Thyroid gland (tissue), 4 donors: ENCODE results near the gene ZNF385B. TPM values are rescaled to one million over a fixed set of nuclear protein-coding genes. Genes with fewer than 3 reads are reported as not detected.

Experiments
- DNase-seq, 2 donors: peaks; one replicate each; pipeline ENCODE4 v3.0.0-alpha.2; 2019
- H3K27ac ChIP-seq, 3 donors: fragments of 200-600 bp; sonication (generic); 1 replicate in 2 of 3; 2 replicates in 1 of 3; pipeline ENCODE4 v1.5.1; 2016 to 2019; ENCODE audit warnings: mild to moderate bottlenecking in 1 of 3, moderate library complexity in 1 of 3
- H3K27me3 ChIP-seq: fragments of 200-600 bp; sonication (generic); one replicate; pipeline ENCODE4 v1.5.1; 2019
- H3K36me3 ChIP-seq, 2 donors: fragments of 200-600 bp; sonication (generic); one replicate each; pipeline ENCODE4 v1.5.1; 2016 to 2019
- H3K4me1 ChIP-seq, 2 donors: fragments of 200-600 bp; sonication (generic); one replicate each; pipeline ENCODE4 v1.5.1; 2017 to 2019
- H3K4me3 ChIP-seq, 3 donors: fragments of 200-600 bp; sonication (generic); replicated peaks in 1 of 3; 1 replicate in 2 of 3; 2 replicates in 1 of 3; pipeline ENCODE4 v1.5.1; 2016; ENCODE audit warnings: mild to moderate bottlenecking in 1 of 3
- H3K9me3 ChIP-seq: fragments of 200-600 bp; sonication (generic); one replicate; pipeline ENCODE4 v1.5.1; 2017
- CTCF ChIP-seq, 6 experiments: fragments of 200-600 bp in 3 of 6; fragments of 450-650 bp in 3 of 6; sonication (generic) in 3 of 6; IDR thresholded peaks; one replicate each; pipeline ENCODE4 v1.5.1; 2016 to 2019; ENCODE audit warnings: antibody characterized with exemption in 6 of 6, mild to moderate bottlenecking in 2 of 6, inconsistent platforms in 1 of 6, moderate library complexity in 1 of 6
- POLR2A ChIP-seq, 2 donors: fragments of 450-650 bp; IDR thresholded peaks; one replicate each; pipeline ENCODE4 v1.6.1; 2017; ENCODE audit warnings: antibody characterized with exemption in 2 of 2, mild to moderate bottlenecking in 2 of 2, moderate library complexity in 1 of 2
- WGBS, 2 donors: methylation state at CpG; one replicate each; pipeline ENCODE4 v1.1.5; 2017; 5-methylcytosine and 5-hydroxymethylcytosine counted together
- intact Hi-C: fragments of 100-400 bp; cut with DNase I; formaldehyde crosslinking; loops from one replicate; pipeline ENCODE4 v1.15.1; 2023
- total RNA-seq, 4 donors: library from RNA; depleted of rRNA; stranded (reverse); fragments of >200 nt; gene quantifications; one replicate each; pipeline ENCODE4 v1.2.3, GENCODE V29; 2016

The ZNF385B gene
- total RNA-seq, 4 donors from 2014 or later: 1.3 to 2.8 (median 1.8) TPM

GRCh38 chr2:179613701-179614100, 247.7 kb downstream of the ZNF385B start:
- Histone ChIP-seq H3K9me3 (no peaks in the 10 kb centered on the region), H3K27ac (no peak overlapping the region), H3K27me3 (no peaks in the 10 kb centered on the region), H3K36me3 (no peaks in the 10 kb centered on the region), H3K4me1 (peaks cover 4 to 16% of the 10 kb centered on the region in 2 donors), H3K4me3 (no peak overlapping the region)
- DNase-seq: no peak
- WGBS, 2 donors: 88 to 93% methylated on average over 4 of the region's 4 CpGs
- TF ChIP-seq CTCF (IDR thresholded peaks at IDR 0.05): no peak
- TF ChIP-seq POLR2A (IDR thresholded peaks at IDR 0.05): no peak
- intact Hi-C loops: no loop called here

GRCh38 chr2:179613299-179613651, 248.1 kb downstream of the ZNF385B start:
- H3K4me1 ChIP-seq: peaks cover 4 to 16% of the 10 kb centered on the region in 2 donors
- intact Hi-C loops: no loop called here

GRCh38 chr2:179612591-179613298, 248.7 kb downstream of the ZNF385B start:
- peak overlapping the region in 1 of 3 donors; percentile 7 for H3K27ac ChIP-seq
- 42 to 46% methylated on average over 6 to 7 of the region's 7 CpGs for WGBS, 2 donors

More at GRCh38 chr2:179613299-179613651, 248.1 kb downstream of the ZNF385B start:
- no peaks in the 10 kb centered on the region for H3K36me3 ChIP-seq
- DNase-seq: no peak
- H3K4me3 ChIP-seq: no peak overlapping the region
- H3K27me3 ChIP-seq: no peaks in the 10 kb centered on the region
- no peak for TF ChIP-seq POLR2A (IDR thresholded peaks at IDR 0.05)
- TF ChIP-seq CTCF (IDR thresholded peaks at IDR 0.05): no peak
- 51 to 78% methylated on average over 2 of the region's 2 CpGs for WGBS, 2 donors
- H3K27ac ChIP-seq: no peak overlapping the region
- H3K9me3 ChIP-seq: no peaks in the 10 kb centered on the region

GRCh38 chr2:179612108-179612507, 249.3 kb downstream of the ZNF385B start:
- WGBS, 2 donors: 8 to 14% methylated on average over 1 of the region's 1 CpG
- intact Hi-C loops: no loop called here
- Histone ChIP-seq H3K27ac (peak overlapping the region in 1 of 3 donors; percentile 7), H3K4me1 (peaks cover 4 to 16% of the 10 kb centered on the region in 2 donors), H3K4me3 (no peak overlapping the region), H3K9me3 (no peaks in the 10 kb centered on the region), H3K27me3 (no peaks in the 10 kb centered on the region), H3K36me3 (no peaks in the 10 kb centered on the region)
- no peak for DNase-seq
- TF ChIP-seq POLR2A (IDR thresholded peaks at IDR 0.05) (no peak), CTCF (IDR thresholded peaks at IDR 0.05) (no peak)

More at GRCh38 chr2:179612591-179613298, 248.7 kb downstream of the ZNF385B start:
- Histone ChIP-seq H3K4me1 (peaks cover 4 to 16% of the 10 kb centered on the region in 2 donors), H3K36me3 (no peaks in the 10 kb centered on the region), H3K9me3 (no peaks in the 10 kb centered on the region), H3K27me3 (no peaks in the 10 kb centered on the region), H3K4me3 (no peak overlapping the region)
- no peak for TF ChIP-seq POLR2A (IDR thresholded peaks at IDR 0.05)
- TF ChIP-seq CTCF (IDR thresholded peaks at IDR 0.05): no peak
- DNase-seq: peak; percentile 70 to 72
- intact Hi-C loops: no loop called here

- intact Hi-C loops: no loop called here
- H3K4me1 ChIP-seq: no peaks in the 10 kb centered on the region
- H3K27ac ChIP-seq: no peak overlapping the region
- H3K36me3 ChIP-seq: no peaks in the 10 kb centered on the region
- no peak overlapping the region for H3K4me3 ChIP-seq
- 64 to 72% methylated on average over 2 of the region's 2 CpGs for WGBS, 2 donors
- no peaks in the 10 kb centered on the region for H3K9me3 ChIP-seq
- no peaks in the 10 kb centered on the region for H3K27me3 ChIP-seq
- DNase-seq: no peak
- TF ChIP-seq POLR2A (IDR thresholded peaks at IDR 0.05) (no peak), CTCF (IDR thresholded peaks at IDR 0.05) (no peak)
These were observed 255.3 kb downstream of the ZNF385B start for GRCh38 chr2:179606141-179606540.
